K562 (cell line): Measurements from ENCODE around the gene SSR2. TPM values are rescaled to one million over a fixed set of nuclear protein-coding genes. Genes with fewer than 3 reads are reported as not detected.

Experiments used
- ATF1 ChIP-seq, 2 experiments: fragments of 450-650 bp in 1 of 2; IDR thresholded peaks; 2 replicates each; pipeline ENCODE4 v1.6.1; 2016; ENCODE audit warnings: missing compliant biosample characterization in 1 of 2, missing genetic modification characterization in 1 of 2
- BCLAF1 ChIP-seq, 2 experiments: fragments of 450-650 bp in 1 of 2; IDR thresholded peaks; 2 replicates each; pipeline ENCODE4 v1.6.1; 2011 to 2017; ENCODE audit warnings: low read depth in 2 of 2, antibody characterized with exemption in 1 of 2, borderline replicate concordance in 1 of 2, low read length in 1 of 2, mild to moderate bottlenecking in 1 of 2, mixed read lengths in 1 of 2; ENCODE audit not compliant: control insufficient read depth in 1 of 2
- HDAC1 ChIP-seq, 2 experiments: fragments of 450-650 bp; IDR thresholded peaks; 2 replicates each; pipeline ENCODE4 v1.6.1; 2016 to 2017; ENCODE audit warnings: inconsistent platforms in 1 of 2, mild to moderate bottlenecking in 1 of 2, moderate library complexity in 1 of 2
- KDM1A ChIP-seq, 2 experiments: fragments of 450-650 bp; IDR thresholded peaks; 2 replicates each; pipeline ENCODE4 v1.6.1; 2016; ENCODE audit warnings: mild to moderate bottlenecking in 2 of 2
- MECOM ChIP-seq: fragments of 250-450 bp; sonication (Bioruptor Pico); IDR thresholded peaks from 2 replicates; pipeline ENCODE4 v1.8.0; 2022; ENCODE audit warnings: inconsistent platforms
- MNT ChIP-seq, 2 experiments: fragments of 450-650 bp; conservative IDR thresholded peaks; 2 replicates each; pipeline ENCODE4 v1.6.1; 2017; ENCODE audit warnings: mild to moderate bottlenecking in 2 of 2, moderate library complexity in 2 of 2
- NFE2L1 ChIP-seq: fragments of 450-650 bp; IDR thresholded peaks from 2 replicates; pipeline ENCODE4 v1.6.1; 2016; ENCODE audit warnings: missing genetic modification characterization, low read depth, mild to moderate bottlenecking, missing compliant biosample characterization, moderate library complexity, borderline replicate concordance
- RBFOX2 ChIP-seq: fragments of 200-400 bp; formaldehyde crosslinking; IDR thresholded peaks from 2 replicates; pipeline ENCODE4 v1.6.1; 2017; ENCODE audit warnings: low read depth, mild to moderate bottlenecking, low read length, moderate library complexity
- SMC3 ChIP-seq: conservative IDR thresholded peaks from 2 replicates; pipeline ENCODE4 v1.6.1; 2011; ENCODE audit warnings: low read depth, low read length, improper control_type of control experiment; ENCODE audit not compliant: insufficient read depth
- XRCC5 ChIP-seq: fragments of 200-400 bp; formaldehyde crosslinking; IDR thresholded peaks from 2 replicates; pipeline ENCODE4 v1.6.1; 2017; ENCODE audit warnings: low read depth, mild to moderate bottlenecking, low read length
- YY1 ChIP-seq, 3 experiments: IDR thresholded peaks; 2 replicates each; pipeline ENCODE4 v1.6.1; 2011; ENCODE audit warnings: low read length in 2 of 3, mild to moderate bottlenecking in 2 of 3, moderate library complexity in 2 of 3, borderline replicate concordance in 1 of 3, control low read depth in 1 of 3, low read depth in 1 of 3; ENCODE audit not compliant: insufficient read depth in 3 of 3, insufficient replicate concordance in 2 of 3, control insufficient read depth in 1 of 3, insufficient read length in 1 of 3; ENCODE audit errors: extremely low read depth in 1 of 3
- ZBTB7A ChIP-seq: IDR thresholded peaks from 2 replicates; pipeline ENCODE4 v1.6.1; 2011; ENCODE audit warnings: low read depth, mild to moderate bottlenecking, low read length, moderate library complexity, borderline replicate concordance; ENCODE audit not compliant: control insufficient read depth
- ZNF444 ChIP-seq: fragments of 250-450 bp; sonication (Bioruptor Pico); IDR thresholded peaks from 2 replicates; pipeline ENCODE4 v1.4.0; 2020; ENCODE audit warnings: mild to moderate bottlenecking, moderate library complexity
- ZNF511 ChIP-seq: sonication (generic); formaldehyde crosslinking; IDR thresholded peaks from 2 replicates; pipeline ENCODE4 v1.8.0; 2022; ENCODE audit warnings: mild to moderate bottlenecking, missing genetic modification reagents
- ZNF740 ChIP-seq, 3 experiments: fragments of 200-800 bp in 1 of 3; sonication (Bioruptor generic) in 1 of 3; sonication (generic) in 1 of 3; formaldehyde crosslinking in 1 of 3; IDR thresholded peaks; 2 replicates each; pipeline versions ENCODE4 v1.6.1 to v1.8.0; 2016 to 2022; ENCODE audit warnings: mild to moderate bottlenecking in 2 of 3, missing compliant biosample characterization in 2 of 3, missing genetic modification characterization in 2 of 3, missing genetic modification reagents in 1 of 3
- polyA plus RNA-seq, 8 experiments: library from polyadenylated mRNA; depleted of rRNA in 4 of 8; stranded (reverse) in 5 of 8; unstranded in 3 of 8; fragments of >200 nt; fragmentation: Nextera tagmentation in 2 of 8; fragmentation: Illumina TruSeq in 1 of 8; extraction: Ambion mirVana in 2 of 8; extraction: Trizol in 1 of 8; gene quantifications; 2 replicates each; pipeline versions ENCODE4 v1.2.1 to v1.2.3, GENCODE V29; 2011 to 2014; ENCODE audit warnings: inconsistent platforms in 1 of 8, missing spikeins in 1 of 8
- total RNA-seq, 7 experiments: library from RNA; depleted of rRNA in 6 of 7; stranded (reverse); fragments of >200 nt in 6 of 7; fragmentation: Illumina TruSeq in 2 of 7; extraction: Trizol in 2 of 7; gene quantifications; 2 replicates each; pipeline versions ENCODE4 v1.2.1 to v1.2.3, GENCODE V29; 2011 to 2021; ENCODE audit warnings: low replicate concordance in 1 of 7

The SSR2 gene
- total and polyA plus RNA-seq, 9 of the 15 experiments (the other 6 are each of a cell fraction or from before 2014, with no cell fraction given) = 161 to 411 (median 240) TPM

- TF ChIP-seq ZNF740 (CRISPR knock-in tag; IDR thresholded peaks at IDR 0.05) = peak; percentile 55; the same call in 1 of the 2 replicates
- TF ChIP-seq ZNF740 (tag; IDR thresholded peaks at IDR 0.05) = no peak
- peak; percentile 81; the same call in 1 of the 2 replicates for TF ChIP-seq ZBTB7A
- TF ChIP-seq HDAC1 (IDR thresholded peaks at IDR 0.05) = peak in 1 of 2 experiments; percentile 91; a peak in 2 of 4 replicates
- peak in 2 of 3 experiments; percentile 6 to 26 for TF ChIP-seq YY1 (IDR thresholded peaks at IDR 0.05; ENCODE audit: borderline replicate concordance in 1 of 3, control insufficient read depth in 1 of 3, extremely low read depth in 1 of 3, insufficient read depth in 3 of 3, insufficient read length in 1 of 3, insufficient replicate concordance in 2 of 3, low read depth in 1 of 3, low read length in 2 of 3)
- TF ChIP-seq MECOM (CRISPR knock-in tag) = no peak
- 0 out of 4 replicates have a peak, but pooled peaks of 1 of the 2 experiments have one; percentile 51 for TF ChIP-seq BCLAF1 (IDR thresholded peaks at IDR 0.05; ENCODE audit: borderline replicate concordance in 1 of 2, control insufficient read depth in 1 of 2, low read depth in 2 of 2, low read length in 1 of 2)
- peak; percentile 74; the same call in 1 of the 2 replicates for TF ChIP-seq XRCC5
- TF ChIP-seq KDM1A (IDR thresholded peaks at IDR 0.05) = peak; percentile 64 to 67
- peak; percentile 90 to 95 for TF ChIP-seq MNT (conservative IDR thresholded peaks at IDR 0.05)
- peak; percentile 70; the same call in 1 of the 2 replicates for TF ChIP-seq ZNF511 (CRISPR knock-in tag)
- TF ChIP-seq NFE2L1 = no peak
- no peak for TF ChIP-seq ZNF444
- TF ChIP-seq ATF1 (CRISPR knock-in tag; IDR thresholded peaks at IDR 0.05) = no peak
- TF ChIP-seq ATF1 (tag; IDR thresholded peaks at IDR 0.05) = peak; percentile 46; the same call in 1 of the 2 replicates
- TF ChIP-seq RBFOX2 = peak; percentile 64
- TF ChIP-seq SMC3 = peak; percentile 9; the same call in 1 of the 2 replicates
These were observed 32.4 kb upstream of the SSR2 start (continued) for GRCh38 chr1:156052862-156053767.
